DMS153 treated with DMSO at 0.1 percent for 48 hours (cell line): ENCODE measurements around the gene GBA3.

Experiments used
- DNase-seq: peaks from one replicate; lab custom pipeline; 2025; ENCODE audit not compliant: unreplicated experiment; lab: John Stamatoyannopoulos, UW

GBA3 gene

GRCh38 chr4:22778547-22779163 is 85.9 kb downstream of the GBA3 start:
- no peak for DNase-seq

DNA sequence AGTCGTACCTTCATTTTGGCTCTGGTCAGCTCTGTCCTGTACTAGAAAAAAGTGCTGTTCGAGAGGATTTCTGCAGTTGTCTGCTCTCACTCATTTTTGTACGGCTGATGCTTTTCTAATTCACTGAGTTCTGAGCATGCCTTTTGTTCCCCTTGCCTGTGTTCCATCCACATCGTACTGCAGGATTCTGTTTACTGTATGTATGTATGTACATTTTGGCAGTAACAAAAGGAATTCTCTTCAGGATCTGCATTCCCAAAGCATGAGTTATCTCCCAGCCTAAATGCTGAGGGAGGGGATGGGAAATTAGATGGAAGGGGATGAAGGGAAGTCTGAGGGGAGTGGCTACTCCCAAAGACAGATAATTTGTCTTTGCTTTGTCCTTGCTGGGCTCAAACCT is 87.6 kb downstream of the GBA3 start:
- no peak for DNase-seq

DNA sequence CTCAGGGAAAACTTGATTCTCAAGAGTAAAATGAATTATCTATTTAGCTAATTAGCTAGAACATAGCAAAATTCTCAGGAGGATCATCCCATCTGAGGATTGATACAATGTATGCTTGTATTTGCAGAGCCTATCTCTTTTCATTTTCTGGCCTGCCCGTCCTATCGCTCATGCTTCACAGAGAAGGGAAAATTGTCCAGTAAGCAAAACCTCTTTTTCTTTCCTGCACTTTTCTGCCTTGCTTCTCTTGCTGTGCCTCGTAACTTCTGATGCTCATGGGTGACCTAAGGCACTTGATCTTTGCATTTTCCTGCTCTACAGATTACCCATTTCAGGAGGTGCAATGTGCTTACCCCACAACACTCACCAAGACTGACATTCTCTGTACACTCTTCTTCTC is 88.1 kb downstream of the GBA3 start:
- no peak for DNase-seq

DNA sequence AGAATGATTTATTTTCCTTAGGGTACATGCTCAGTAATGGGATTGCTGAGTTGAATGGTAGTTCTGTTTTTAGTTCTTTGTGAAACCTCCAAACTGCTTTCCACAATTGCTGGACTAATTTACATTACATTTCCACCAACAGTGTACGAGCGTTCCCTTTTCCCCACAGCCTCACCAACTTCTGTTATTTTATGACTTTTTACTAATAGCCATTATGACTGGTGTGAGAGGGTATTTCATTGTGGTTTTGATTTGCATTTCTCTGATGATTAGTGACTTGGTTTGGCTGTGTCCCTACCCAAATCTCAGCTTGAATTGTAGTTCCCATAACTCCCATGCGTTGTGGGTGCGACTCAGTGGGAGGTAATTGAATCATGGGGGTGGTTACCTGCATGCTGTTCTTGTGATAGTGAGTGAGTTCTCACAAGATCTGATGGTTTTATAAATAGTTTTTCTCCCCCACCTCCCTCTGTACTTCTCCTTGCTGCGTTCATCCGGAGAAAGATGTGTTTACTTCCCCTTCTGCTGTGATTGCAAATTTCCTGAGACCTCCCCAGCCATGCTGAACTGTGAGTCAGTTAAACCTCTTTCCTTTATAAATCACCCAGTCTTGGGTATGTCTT is 95.1 kb downstream of the GBA3 start:
- DNase-seq: no peak

- no peak for DNase-seq
Observed at GRCh38 chr4:22790631-22791030, 97.9 kb downstream of the GBA3 start.

DNA sequence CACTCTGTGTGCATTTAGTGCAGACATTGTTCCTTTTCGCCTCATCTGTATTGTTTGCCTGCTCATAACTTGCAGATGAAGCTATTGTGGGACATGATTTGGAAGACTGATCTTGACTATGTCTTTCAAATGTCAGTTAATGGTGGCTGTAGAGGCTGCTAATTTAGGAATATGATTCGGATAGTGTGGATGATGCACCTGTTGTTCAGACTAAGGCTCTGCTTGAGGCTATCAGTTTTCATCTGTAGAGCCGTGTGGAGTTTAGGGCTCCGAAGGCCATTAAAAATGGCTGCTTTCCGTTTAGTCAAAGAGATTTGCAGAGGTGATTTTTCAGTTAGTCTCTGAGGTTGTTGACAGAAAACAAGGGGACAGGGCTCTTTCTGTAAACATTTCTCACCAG is 102.0 kb downstream of the GBA3 start:
- DNase-seq: no peak

GRCh38 chr4:22801391-22801790 is 108.7 kb downstream of the GBA3 start:
- no peak for DNase-seq

DNA sequence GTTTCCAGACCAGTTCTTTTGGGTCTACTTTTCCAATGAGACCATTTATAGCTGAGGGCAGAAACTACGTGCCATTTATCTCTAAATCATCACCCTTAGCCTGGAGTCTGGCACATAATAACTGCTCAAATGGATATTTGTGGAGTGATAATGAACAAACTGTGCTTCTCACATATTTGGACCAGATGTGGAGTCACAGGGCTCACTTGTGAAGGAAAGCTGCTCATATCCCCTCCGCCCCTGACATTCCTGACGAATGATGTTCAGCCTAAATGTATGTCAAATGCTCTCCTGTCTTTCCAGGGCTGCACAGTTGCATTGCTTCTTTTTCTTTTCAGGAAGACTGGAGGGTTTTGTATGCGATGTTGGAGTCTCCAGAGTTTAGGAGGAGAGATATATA is 110.1 kb downstream of the GBA3 start:
- DNase-seq: no peak

- no peak for DNase-seq
Observed at GRCh38 chr4:22803512-22803911, 110.8 kb downstream of the GBA3 start.

GRCh38 chr4:22814906-22815305 is 122.2 kb downstream of the GBA3 start:
- DNase-seq: no peak

GRCh38 chr4:22824091-22824490 is 131.4 kb downstream of the GBA3 start:
- no peak for DNase-seq

- no peak for DNase-seq
Observed at GRCh38 chr4:22842360-22843018, 149.8 kb downstream of the GBA3 start.

GRCh38 chr4:22848332-22848731 is 155.6 kb downstream of the GBA3 start:
- no peak for DNase-seq

GRCh38 chr4:22850055-22850454 is 157.3 kb downstream of the GBA3 start:
- peak; percentile 3 for DNase-seq

GRCh38 chr4:22850630-22851029 is 157.9 kb downstream of the GBA3 start:
- no peak for DNase-seq

GRCh38 chr4:22857411-22857810 is 164.7 kb downstream of the GBA3 start:
- DNase-seq: no peak

GRCh38 chr4:22859318-22859717 is 166.6 kb downstream of the GBA3 start:
- no peak for DNase-seq
